Activated CD8-positive, alpha-beta memory T cell treated with anti-CD3 and anti-CD28 coated beads for 36 hours (primary cell): ENCODE measurements around the gene NTN4. TPM values are rescaled to one million over a fixed set of nuclear protein-coding genes. Genes with fewer than 3 reads are reported as not detected.
"Not testable (repeated sequence)": the region's sequence is repeated elsewhere in the genome, so short reads cannot be mapped to it uniquely, and the experiment has no call there.

Source experiments
- CTCF ChIA-PET: fragments of 350-600 bp; sonication (Branson Sonifier 250); formaldehyde crosslinking; loops from one replicate; lab custom pipeline; 2021; ENCODE audit warnings: antibody characterized with exemption; lab: Charles Lee
- POLR2A ChIA-PET: fragments of 350-600 bp; sonication (Branson Sonifier 250); formaldehyde crosslinking; loops from one replicate; lab custom pipeline; 2021; ENCODE audit warnings: antibody characterized with exemption; lab: Charles Lee
- total RNA-seq, 2 experiments: library from RNA; stranded (reverse); gene quantifications; one replicate each; pipeline ENCODE4 v1.2.3, GENCODE V29; 2021

Gene NTN4
- total RNA-seq, 2 experiments from 2014 or later: not detected

DNA sequence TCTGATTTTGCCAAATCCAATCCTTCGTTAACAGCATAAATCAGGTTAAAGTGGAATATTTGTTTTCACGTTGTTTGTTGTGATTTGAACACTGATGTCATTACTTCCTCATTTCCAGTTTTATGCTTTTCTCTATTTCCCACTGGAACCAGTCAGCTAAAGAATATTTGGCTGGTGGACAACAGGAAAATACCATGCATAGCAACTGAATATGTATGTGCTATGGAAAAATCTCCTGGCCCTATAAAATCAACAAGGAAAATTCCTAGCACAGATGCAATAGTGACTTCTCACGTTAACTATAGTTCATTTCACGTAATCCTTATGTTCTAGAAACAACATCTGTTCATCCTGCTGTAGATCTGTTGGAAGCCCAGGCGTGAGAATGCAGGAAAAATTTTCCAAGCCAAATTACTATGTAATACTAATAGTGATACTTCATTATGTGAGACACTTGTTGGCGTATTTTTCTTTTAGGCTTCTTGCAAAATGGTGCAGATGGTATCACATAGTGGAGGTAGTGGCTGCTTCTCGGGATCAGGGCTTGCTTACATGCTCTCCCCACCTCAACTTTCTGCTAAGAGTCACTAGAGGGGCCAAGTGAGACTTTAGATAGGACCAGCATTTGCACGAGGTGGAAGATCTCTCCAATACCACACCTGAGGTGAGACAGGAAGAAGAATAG lies 153.0 kb downstream of the NTN4 start:
- ChIA-PET POLR2A (no interaction called here), CTCF (no interaction called here)

GRCh38 chr12:95637010-95637409 lies 153.6 kb downstream of the NTN4 start:
- CTCF ChIA-PET: no interaction called here
- POLR2A ChIA-PET: no interaction called here

DNA sequence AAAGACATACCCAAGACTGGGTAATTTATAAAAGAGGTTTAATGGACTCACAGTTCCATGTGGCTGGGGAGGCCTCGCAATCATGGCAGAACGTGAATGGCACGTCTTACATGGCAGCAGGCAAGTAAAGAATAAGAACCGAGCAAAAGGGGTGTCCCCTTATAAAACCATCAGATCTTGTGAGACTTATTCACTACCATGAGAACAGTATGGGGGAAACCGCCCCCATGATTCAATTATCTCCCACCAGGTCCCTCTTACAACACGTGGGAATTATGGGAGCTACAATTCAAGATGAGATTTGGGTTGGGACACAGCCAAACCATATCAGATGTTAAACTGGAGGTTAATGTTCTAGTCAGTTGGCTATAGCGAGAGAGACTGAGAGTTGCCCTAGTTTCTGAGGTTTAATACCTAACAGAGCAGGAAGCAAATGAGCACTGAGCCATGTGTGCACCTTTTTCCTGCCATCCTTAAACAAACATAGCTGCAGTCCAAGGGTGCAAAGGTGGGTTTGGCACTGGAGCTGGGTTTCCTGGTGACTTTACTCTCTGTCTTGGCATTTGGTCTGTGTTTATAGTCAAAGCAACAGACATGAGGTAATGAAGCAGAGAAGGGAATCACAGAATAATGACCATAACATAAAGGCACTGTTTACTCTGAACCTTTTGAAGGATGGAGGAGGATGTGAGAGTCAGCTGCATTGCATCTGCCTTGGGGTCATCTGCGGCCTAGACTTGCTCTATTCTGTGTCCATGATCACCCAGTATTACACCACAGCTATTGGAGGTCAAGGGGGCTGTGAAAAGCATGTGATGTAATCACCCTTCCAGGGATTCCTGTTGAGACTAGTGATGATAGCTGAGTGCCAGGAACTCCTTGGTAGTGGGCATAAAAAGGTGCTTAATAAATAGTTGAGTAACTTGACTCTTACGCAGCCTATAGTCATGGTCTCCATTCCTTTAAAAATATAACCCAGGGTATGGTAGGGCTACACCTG lies 155.6 kb downstream of the NTN4 start:
- POLR2A ChIA-PET: no interaction called here
- CTCF ChIA-PET: no interaction called here

- POLR2A ChIA-PET: no interaction called here
- CTCF ChIA-PET: no interaction called here
These were observed 156.7 kb downstream of the NTN4 start for GRCh38 chr12:95633732-95634465.

- CTCF ChIA-PET: no interaction called here
- POLR2A ChIA-PET: no interaction called here
These were observed 157.4 kb downstream of the NTN4 start for GRCh38 chr12:95633049-95633731.

GRCh38 chr12:95630496-95630895 lies 160.1 kb downstream of the NTN4 start:
- ChIA-PET CTCF (no interaction called here), POLR2A (no interaction called here)

DNA sequence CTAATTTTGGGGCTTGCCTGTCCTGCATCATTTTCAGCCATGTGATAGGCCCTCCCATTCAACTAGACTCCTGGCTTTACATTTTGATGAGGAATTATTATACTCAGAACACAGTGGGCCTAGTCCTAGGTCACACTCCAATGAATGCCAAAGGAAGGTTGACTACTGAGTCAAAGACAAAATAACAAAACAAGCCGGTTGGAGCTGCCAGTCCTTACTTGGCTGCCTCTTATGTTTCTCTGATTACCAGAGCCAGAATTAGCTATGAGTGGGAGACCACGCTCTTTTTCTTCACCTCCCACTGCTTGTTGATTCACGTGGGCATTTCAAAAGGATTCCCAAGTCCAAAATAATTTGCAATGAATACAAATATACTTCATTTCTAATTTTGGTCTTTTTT lies 161.2 kb downstream of the NTN4 start:
- POLR2A ChIA-PET: interaction anchor here (0.6 kb wide), 1 partner anchor 778 kb away, joined by 3 read pairs; no protein-coding TSS in a partner anchor

DNA sequence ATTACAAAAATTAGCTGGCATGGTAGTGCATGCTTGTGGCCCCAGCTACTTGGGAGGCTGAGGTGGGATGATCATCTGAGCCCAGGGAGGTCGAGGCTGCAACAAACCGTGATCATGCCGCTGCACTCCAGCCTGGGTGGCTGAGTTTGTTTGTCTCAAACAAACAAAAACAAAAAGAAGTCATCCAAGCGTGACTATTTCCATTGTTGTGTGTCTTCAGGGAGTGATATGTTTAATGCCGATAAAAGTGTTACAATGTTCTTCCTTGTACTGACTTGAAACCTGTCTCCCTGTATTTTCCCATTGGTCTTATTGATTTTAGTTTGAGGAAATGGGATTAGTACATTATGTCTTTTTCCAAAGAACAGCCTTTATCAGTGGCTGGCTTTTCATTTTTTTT lies 163.7 kb downstream of the NTN4 start:
- ChIA-PET POLR2A (no interaction called here), CTCF (no interaction called here)

More for the DNA sequence above, 161.2 kb downstream of the NTN4 start:
- CTCF ChIA-PET: interaction anchor here (1.1 kb wide), 1 partner anchor 15 kb away, joined by 4 read pairs; no protein-coding TSS in a partner anchor

DNA sequence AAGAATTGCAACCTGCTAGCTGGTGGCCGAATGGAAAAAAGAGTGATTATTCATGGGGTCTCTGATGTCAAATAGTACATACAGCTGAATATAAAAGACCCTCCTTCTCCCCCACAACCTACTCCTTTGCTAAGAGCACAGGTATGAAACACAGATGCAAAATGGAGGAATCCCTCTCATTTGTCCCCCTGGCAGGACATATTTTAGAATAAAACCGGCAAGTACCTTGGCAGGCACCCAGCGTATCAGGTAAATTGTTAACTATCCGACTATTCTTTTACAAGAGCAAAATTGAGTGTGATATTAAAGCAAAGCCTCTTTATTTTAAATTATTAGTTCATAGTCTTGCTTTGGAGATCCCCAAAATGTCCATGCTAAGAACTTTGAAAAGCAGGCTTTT lies 165.6 kb downstream of the NTN4 start:
- POLR2A ChIA-PET: no interaction called here
- CTCF ChIA-PET: no interaction called here

DNA sequence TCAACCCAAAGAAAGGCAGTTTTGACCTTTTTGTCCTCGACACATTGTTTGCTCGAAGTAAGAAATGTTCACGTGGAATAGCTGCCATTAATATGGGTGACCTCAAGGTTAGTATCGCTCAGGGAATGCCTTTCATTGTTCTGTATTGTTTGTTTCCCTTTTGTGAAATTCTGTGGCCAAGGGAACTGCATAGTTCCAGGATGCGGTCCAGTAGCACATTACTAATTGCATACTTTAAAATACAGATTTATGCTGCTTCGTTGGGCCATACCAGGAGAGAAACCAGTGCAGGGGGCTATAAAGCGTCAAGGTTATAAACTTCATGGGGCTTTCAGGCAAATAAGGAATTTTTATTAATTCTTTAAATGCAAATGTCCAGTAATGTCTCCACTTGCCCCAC lies 166.0 kb downstream of the NTN4 start:
- CTCF ChIA-PET: interaction anchor here (0.6 kb wide), 1 partner anchor 170 kb away, joined by 4 read pairs; no protein-coding TSS in a partner anchor
- POLR2A ChIA-PET: no interaction called here

DNA sequence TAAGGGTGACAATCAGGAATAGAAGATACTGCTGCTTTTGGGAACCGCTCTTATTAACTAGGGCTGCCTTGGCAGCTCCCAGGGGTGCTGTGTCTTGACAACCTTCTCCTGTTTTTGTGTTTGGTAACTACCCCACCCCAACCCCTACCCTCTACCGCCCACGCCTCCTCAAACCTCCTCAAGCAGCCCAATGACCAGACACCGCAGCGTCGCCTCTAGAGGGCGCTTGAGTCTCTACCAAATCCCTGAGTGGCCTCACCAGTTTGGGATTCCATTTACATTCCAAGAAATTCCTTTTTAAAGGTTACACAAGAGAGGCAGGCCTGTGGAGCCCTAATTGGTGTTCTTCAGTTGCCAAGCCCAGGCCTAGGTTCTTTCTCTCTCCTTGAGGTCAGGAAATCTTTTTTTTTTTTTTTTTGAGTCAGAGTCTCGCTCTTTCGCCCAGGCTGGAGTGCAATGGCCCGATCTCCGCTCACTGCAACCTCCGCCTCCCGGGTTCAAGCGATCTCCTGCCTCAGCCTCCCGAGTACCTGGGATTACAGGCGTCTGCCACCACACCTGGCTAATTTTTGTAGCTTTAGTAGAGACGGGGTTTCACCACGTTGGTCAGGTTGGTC lies 166.9 kb downstream of the NTN4 start:
- POLR2A ChIA-PET: no interaction called here
- CTCF ChIA-PET: interaction anchor here (0.6 kb wide), 1 partner anchor 171 kb away, joined by 4 read pairs; no protein-coding TSS in a partner anchor

DNA sequence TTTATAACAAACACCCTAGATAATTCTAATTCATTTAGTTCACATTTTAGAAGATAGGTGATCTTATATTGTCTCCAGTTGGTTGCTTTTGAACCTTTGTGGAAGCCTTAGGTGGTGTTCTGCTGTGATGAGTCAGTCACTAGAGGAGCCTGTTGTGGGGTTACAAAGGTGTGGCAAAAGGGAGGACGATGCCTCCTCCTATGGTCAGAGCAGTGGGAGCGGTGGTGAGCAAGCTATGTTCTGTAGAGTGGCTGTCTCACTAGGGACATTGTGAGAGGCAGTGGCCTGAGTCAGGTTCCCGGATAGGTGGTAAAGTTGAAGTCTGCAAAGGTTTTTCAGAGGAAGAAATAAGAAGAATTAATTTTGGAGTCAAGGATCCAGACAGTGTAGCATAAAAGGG lies 167.7 kb downstream of the NTN4 start:
- POLR2A ChIA-PET: no interaction called here
- CTCF ChIA-PET: no interaction called here

- ChIA-PET CTCF (no interaction called here), POLR2A (no interaction called here)
These were observed 168.8 kb downstream of the NTN4 start for GRCh38 chr12:95621725-95622124.

GRCh38 chr12:95620171-95620570 lies 170.4 kb downstream of the NTN4 start:
- ChIA-PET CTCF (no interaction called here), POLR2A (no interaction called here)

GRCh38 chr12:95616470-95616869 lies 174.1 kb downstream of the NTN4 start:
- POLR2A ChIA-PET, CTCF ChIA-PET: not testable (repeated sequence)

- ChIA-PET CTCF (no interaction called here), POLR2A (no interaction called here)
These were observed 174.8 kb downstream of the NTN4 start for GRCh38 chr12:95615749-95616148.

GRCh38 chr12:95614390-95614982 lies 176.1 kb downstream of the NTN4 start:
- ChIA-PET CTCF (interaction anchor here (1.1 kb wide), 1 partner anchor 15 kb away, joined by 4 read pairs; no protein-coding TSS in a partner anchor), POLR2A (no interaction called here)

- CTCF ChIA-PET: no interaction called here
- POLR2A ChIA-PET: no interaction called here
These were observed 177.5 kb downstream of the NTN4 start for GRCh38 chr12:95613021-95613420.
